ENCODE measurements around the gene ERGIC1.

Gene ERGIC1

DNA sequence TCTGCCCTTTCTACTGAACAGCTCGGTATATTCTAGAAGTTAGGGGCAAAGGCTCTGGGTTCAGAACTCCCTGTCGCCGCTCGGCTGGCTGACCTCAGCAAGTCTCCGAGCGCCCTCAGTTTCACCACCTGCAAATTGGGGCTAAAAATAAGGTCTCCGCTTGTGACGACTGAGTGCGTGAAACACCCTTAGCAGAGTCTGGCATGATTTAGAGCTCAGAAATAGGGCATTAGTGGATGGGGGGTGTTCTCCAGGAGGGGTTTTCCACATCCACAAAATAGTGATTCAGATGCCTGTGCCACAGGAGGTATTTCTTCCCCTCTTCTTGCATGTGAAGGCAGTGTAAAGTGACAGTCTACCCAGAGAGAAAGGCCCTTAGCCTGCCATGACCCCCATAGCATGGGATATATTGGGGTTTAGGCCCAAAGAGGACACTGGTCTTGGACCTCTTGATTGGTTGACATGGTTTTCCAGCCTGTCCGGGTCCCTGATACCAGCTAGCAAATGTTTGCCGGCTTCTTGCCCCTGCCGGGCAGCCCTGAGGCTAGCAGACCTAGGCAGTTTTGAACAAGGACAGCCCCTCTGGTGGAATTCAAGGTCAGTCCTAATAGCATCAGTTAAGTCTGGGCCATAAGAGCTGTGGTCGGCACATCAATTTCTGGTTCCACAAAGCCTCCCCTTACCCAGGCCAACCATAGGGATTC, 1.4 kb downstream of the ERGIC1 start:
- no peak for DNase-seq (ENCODE audit: extremely low read depth, low read depth)
- TF ChIP-seq, protein P1, sequence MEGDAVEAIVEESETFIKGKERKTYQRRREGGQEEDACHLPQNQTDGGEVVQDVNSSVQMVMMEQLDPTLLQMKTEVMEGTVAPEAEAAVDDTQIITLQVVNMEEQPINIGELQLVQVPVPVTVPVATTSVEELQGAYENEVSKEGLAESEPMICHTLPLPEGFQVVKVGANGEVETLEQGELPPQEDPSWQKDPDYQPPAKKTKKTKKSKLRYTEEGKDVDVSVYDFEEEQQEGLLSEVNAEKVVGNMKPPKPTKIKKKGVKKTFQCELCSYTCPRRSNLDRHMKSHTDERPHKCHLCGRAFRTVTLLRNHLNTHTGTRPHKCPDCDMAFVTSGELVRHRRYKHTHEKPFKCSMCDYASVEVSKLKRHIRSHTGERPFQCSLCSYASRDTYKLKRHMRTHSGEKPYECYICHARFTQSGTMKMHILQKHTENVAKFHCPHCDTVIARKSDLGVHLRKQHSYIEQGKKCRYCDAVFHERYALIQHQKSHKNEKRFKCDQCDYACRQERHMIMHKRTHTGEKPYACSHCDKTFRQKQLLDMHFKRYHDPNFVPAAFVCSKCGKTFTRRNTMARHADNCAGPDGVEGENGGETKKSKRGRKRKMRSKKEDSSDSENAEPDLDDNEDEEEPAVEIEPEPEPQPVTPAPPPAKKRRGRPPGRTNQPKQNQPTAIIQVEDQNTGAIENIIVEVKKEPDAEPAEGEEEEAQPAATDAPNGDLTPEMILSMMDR (IDR thresholded peaks at IDR 0.05; ENCODE audit: low read depth, low read length, missing control alignments) = no peak
- peak overlapping the region; percentile 83 for H3K4me3 ChIP-seq (replicated peaks; ENCODE audit: low read depth, low read length)

DNA sequence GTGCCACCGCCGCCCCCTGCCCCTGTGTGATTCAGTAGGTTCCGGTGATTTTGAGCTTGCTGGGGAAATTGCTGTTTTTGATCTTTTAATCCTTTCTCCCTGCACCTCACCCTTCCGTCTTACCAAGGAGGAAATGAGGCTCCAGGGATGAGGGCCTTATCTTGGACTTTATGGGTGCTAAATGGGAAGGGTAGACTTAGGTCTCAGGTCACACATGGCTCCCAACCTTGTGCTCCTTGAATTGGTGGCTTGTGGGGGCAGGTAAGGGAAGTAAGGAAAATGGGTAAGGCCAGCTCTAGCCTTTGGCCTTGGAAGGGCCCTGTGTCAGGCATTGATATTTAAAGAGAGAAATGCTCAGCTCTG, 1.9 kb downstream of the ERGIC1 start:
- TF ChIP-seq, protein P1 (IDR thresholded peaks at IDR 0.05; ENCODE audit: low read depth, low read length, missing control alignments) = no peak
- peak overlapping the region; percentile 83 for H3K4me3 ChIP-seq (replicated peaks; ENCODE audit: low read depth, low read length)
- DNase-seq (ENCODE audit: extremely low read depth, low read depth) = no peak

DNA sequence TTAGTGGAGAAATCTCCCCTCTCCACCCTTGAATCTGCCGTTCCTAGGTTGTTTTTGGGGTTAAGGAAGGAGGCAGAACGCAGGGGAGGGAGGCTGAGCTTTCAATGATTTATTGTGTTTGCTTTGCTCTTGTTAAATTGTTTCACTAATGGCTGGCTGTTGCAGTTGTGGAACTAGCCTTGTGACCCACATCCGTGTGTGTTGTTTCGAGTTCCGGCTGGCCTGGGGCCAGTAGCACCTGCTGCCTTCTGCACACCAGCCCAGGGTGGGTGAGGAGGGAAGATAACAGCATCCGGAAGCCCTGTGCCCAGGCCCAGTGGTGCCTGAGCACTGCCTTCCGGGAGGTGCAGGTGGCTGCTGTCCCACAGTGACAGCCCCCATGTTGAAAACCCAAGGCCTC, 3.6 kb downstream of the ERGIC1 start:
- no peak for DNase-seq (ENCODE audit: extremely low read depth, low read depth)
- no peak overlapping the region for H3K4me3 ChIP-seq (replicated peaks; ENCODE audit: low read depth, low read length)
- TF ChIP-seq, protein P1 (IDR thresholded peaks at IDR 0.05; ENCODE audit: low read depth, low read length, missing control alignments) = no peak

DNA sequence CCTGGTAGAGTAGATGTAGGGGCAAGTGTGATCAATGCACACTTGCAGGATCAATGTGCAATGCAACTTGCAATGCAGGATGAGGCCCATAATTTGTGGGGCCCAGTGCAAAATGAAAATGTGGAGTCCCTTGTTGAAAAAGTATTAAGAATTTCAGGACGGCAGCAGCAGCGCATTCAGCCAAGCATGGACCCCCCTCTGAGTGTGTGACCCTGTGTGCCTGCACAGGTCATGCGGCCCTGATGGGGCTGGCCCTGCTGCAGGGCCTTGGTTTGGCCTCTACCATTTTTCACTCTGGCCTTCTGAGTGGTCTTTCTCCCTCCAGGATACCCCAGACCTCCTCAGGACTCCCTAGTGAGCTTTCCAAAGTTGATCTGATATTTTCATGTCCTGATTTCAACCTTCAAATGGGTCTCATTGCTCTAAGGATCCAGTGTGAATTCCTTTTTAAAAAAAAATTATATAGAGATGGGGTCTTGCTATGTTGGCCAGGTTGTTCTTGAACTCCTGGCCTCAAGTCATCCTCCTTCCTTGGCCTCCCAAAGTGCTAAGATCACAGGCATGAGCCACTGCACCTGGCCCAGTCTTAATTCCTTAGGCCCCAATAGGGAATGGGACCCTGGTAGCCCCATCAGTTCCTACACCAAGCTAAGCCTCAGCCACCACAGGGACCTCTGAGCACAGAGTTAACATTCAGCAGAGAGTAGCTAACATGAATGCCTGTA, 4.3 kb downstream of the ERGIC1 start:
- DNase-seq (ENCODE audit: extremely low read depth, low read depth) = no peak
- TF ChIP-seq, protein P1 (IDR thresholded peaks at IDR 0.05; ENCODE audit: low read depth, low read length, missing control alignments) = no peak
- H3K4me3 ChIP-seq (replicated peaks; ENCODE audit: low read depth, low read length) = no peak overlapping the region

DNA sequence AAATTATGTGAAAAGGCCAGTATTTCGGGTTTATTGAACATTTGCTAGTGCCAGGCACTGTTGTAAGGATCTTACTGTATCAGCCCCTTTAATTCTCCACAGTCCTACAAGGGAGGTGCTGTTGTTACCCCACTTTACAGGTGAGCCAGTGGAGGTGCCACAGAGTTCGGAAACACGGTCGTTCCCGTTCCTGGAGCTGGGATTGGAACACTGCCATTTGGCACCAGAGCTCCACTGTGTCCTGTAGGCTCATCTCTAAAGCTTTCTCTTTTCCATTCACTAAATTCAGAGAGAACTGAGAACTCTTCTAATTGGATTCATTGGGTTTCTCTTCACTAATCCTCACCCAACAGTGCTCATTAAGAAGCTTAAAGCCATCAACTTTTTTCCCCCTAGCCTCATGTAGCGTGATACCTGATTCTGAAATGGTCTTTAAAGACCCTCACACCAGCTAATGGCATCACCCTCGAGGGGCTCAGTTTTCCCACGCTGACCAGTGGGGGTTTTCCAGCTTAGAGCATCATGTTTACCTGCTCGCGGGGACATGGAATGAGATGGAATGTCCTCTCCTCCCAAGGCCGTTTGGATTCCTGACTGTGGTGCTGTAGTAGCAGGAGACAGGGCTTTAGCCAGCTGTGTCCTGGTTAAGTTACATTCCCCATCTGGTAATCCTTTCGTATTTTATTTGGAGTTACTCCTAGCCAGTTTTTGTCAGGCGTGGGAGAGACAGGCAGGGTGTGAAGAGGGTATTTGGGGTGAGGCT, 5.8 kb downstream of the ERGIC1 start:
- DNase-seq (ENCODE audit: extremely low read depth, low read depth) = no peak
- H3K4me3 ChIP-seq (replicated peaks; ENCODE audit: low read depth, low read length) = no peak overlapping the region
- TF ChIP-seq, protein P1 (IDR thresholded peaks at IDR 0.05; ENCODE audit: low read depth, low read length, missing control alignments) = no peak

DNA sequence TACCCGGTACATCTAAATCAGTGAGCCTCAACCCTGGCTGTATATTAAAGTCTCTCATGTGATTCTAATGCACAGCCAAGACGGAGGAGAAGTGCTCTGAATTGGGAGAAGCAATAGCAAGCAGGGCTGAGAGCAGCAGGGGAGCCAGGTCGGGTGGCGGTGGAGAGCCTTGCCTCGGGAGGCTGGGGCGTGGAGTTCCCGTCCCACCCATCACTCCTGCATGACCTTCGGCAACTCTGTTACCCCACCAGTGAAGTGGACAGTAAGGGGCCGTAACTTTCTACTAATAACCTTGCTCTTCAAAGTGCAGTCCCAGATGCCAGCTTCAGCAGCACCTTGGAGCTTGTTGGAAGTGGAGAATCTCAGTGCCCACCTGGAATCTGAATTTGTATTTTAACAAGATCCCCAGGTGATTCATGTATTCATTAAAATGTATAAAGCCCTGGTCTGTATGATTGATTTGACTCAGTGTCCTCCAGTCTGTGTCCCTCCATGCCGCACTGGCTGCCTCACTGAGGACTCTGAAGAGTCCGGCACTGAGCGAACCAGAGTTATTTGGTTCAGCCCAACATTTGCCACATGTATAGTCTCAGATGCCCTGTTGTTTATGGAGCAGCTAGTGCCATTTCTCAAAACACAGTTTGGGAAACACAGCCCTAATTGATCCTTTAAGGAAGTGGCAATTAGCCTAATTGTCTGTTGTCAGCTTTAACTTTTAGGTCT, 6.5 kb downstream of the ERGIC1 start:
- DNase-seq (ENCODE audit: extremely low read depth, low read depth) = no peak
- no peak overlapping the region for H3K4me3 ChIP-seq (replicated peaks; ENCODE audit: low read depth, low read length)
- TF ChIP-seq, protein P1 (IDR thresholded peaks at IDR 0.05; ENCODE audit: low read depth, low read length, missing control alignments) = no peak
